Measurements from ENCODE around the gene WIPF2.
A peak's percentile ranks its signal among the peaks of the same experiment; 100 is the strongest.

Gene WIPF2

DNA sequence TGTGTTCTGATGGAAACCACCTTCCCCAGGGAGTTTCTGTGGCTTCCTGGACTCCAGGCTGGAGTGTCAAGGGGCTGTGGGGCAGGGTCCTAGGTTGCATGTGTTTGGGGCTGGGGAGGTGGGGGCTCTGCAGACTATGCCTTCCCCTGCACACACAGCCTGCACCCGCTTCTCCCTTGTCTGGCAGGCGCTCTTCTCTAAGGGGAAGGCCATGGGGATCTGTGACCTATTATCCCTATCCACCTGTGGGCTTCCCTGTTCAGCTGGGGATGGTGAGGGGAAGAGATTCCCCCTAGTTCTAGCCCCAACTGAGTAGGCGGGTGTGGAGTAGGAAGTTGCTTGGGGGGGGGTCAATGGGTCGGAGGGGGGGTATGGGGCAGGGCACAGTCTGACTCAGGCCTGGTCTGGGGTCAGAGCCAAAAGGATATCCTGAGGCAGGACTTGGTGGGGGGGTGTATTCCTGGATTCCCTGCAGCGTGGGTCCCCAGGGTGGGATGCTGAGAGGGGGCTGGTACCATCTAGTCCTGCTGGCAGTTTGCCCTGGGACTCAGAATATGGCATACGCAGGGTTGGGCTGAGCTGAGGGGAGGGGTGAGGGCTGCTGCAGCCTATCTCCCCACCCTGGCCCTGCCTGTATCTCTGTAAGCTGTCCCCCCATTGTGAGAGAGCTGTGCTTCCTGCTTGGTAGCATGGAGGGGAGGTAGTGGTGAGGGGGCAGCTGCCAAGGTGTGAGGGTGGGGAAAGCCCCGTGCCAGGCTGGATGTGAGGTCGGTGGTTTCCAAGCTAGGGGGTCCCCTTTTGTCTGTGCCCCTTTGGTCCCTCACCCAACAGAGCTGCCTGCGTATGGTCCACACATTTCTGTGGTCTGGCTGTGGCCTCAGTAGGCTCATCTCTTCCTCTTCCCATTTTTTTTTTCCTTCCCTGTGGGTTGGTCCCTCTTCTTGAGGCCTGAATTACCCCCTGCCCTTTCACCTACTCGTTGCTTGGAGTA, 104.6 kb downstream of the WIPF2 start:
- peak in 1 of 56 donors; percentile 59 for DNase-seq

DNA sequence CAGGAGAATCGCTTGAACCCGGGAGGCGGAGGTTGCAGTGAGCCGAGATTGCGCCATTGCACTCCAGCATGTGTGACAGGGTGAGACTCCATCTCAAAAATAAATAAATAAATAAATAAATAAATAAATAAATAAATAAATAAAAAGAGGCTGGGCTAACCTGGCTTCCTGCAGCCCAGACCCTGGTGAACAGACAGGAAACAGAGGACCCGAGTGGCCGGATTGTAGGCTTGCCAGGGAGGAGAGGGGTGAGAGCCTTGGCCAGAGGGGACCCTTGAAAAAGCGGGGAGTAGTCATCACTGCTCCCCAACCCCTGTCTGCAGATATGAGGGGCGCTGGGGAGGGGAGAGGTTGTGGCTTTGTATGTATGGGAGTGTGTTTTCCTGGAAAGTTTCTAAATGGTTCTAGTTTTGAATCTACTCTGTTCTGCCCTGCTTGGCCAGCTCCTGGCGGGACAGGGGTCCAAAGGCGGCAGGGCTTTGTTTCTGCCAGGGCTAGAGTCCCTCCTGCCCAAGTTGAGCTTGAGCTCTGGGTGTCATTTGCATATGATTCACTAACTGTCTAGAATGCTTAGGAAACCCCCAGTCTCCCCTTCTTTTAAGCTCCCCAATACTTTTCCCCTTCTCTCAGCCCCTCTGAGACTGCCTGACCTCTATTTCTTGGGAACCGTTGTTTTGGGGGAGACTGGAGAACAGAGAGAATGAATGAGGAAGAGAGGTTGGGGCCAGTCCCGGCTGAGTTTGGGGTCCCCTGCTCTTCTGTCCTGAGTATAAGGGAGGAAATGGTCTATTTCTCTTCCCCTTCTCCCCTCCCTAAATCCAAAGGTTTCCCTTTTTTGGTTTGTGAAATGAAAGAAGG, 106.3 kb downstream of the WIPF2 start:
- DNase-seq, result no peak

- DNase-seq, result no peak
Measured at GRCh38 chr17:40326014-40326831, 107.1 kb downstream of the WIPF2 start.

- DNase-seq, result no peak
Measured at GRCh38 chr17:40326832-40327199, 107.7 kb downstream of the WIPF2 start.

DNA sequence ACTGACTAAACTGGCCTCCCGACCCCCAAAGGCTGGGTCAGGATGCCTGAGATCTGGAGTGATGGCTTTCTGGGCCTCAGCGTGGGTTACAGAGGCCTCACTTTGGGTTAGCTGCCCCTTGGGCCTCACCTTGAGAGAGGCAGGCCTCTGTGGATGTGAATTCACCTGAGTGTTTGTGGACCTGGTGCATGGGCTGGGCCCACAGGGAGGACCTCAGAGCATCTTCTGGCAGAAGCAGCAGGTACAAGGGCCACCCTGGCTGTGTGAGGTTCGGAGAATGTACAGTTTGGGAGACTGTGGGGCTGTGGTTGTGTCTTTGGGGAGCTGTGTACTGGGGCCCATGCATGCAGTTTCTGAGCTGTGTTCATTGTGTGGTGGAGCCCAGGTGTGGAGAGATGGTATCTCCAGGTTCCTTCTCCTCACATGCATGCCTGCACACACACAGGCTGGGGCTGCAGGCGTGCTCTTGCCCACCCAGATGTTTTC, 108.2 kb downstream of the WIPF2 start:
- no peak for DNase-seq

- no peak for DNase-seq
Measured at GRCh38 chr17:40327735-40328385, 108.8 kb downstream of the WIPF2 start.

DNA sequence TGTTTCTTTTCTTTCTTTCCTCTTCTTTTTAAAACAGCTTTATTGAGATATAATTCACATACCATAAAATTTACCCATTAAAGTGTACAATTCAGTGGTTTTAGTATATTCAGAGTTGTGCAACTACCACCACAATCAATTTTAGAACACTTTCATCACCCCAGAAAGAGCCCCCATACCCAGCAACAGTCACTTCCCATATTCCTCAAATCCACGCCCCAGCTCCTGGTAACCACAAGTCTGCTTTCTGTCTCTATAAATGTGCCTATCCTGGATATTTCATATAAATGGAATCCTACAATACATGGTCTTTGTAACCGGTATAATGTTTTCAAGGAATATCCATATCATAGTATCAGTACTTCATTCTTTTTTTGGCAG, 109.3 kb downstream of the WIPF2 start:
- DNase-seq, result no peak

DNA sequence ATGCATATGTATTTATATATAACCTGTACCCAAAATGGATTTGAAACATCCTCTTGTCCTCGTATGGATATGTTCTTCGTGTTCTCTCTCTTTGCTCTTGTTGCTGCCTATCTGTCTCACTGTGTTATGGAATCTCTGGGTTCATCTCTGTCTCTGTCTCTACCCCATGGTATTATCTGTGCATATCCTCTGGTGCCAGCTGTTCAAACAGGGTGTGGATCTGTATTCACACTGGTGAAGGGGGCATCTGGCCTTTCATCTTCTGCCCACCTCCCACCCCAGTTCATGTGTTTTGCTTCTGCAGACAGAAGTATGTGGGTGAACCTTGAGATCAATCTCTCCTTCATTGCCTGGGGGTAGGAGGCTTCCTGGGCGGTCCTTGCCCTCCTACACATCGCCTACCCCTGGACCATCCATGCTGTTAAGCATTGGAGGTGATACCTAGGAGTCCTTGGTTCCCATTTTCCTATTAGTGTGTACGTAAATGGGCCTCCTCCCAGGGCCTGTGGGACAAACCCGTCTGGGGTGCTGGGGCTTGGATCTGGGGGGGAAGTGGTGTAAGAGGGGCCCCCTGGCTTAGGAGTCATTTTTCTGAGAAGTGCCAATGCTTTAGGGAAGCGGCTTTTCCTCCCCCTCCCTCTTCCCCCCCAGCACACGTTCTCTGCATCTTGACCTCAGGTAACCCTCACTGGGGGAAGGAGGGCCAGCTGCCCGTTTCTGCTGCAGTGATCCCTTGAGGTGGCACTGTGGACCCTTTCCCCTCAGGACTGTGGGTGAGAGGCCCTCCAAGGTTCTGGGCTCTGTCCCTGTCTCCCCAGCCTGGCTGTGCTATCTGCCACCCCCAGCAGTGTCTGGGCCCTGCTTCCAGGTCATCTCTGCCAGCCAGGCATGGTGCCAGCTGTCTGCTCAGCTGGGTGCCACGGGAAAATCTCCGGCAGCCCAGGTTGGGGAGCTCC, 111.0 kb downstream of the WIPF2 start:
- DNase-seq, result peak in 2 of 56 donors; percentile 24 to 31

- DNase-seq, result no peak
Measured at GRCh38 chr17:40330850-40331470, 111.9 kb downstream of the WIPF2 start.

DNA sequence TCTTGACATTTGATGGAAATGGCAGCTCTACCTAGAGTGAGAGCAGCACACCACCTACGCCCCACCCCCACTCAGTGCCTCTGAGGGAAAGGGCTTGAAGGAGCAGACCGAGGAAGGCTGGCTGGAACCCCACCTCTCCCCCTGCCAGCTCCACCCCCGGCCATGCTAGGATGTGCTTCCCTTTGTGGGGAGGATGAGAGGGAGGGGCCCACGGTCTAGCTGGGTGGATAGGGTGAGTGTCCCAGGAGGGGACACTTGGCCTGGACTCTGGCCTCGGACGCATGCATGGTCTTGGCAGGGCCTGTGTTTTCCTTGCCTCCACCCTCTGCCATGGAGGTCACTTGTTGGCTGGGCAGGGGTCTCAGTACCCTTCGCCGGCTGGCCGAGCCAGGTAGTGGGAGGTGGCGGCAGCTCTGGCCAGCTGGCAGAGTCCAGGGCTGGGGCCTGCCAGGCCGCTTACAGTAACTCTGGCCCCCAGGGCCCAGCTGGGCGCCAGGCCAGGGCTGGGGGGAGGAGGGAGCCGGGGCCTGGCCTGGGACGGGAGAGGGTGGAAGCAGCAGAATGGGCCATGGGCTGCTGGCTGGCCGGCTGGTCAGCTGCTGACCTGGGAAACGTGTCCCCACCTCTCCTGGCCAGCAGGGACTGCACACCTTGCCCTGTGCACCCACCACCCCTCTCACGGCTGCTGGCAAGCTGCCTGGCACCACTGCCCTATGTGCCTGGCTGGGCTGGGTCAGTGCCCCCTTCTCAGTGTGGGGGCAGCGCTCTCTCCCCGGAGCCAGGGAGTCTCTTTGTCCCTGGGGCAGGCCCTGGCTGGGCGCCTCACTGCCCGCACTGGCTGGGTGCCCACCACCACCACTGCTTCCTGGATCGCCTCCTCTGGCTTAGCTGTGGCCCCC, 112.9 kb downstream of the WIPF2 start:
- DNase-seq, result peak in 46 of 56 donors; percentile 26 to 96 (median 71)
